ENCODE measurements around the gene TK2. TPM values are rescaled to one million over a fixed set of nuclear protein-coding genes. Genes with fewer than 3 reads are reported as not detected.

TK2 gene
- total RNA-seq, 2 donors from 2014 or later: 23.1 to 26.0 TPM

- Histone ChIP-seq H3K9me3 (no peaks in the 10 kb centered on the region), H3K27ac (no peak overlapping the region), H3K4me1 (no peaks in the 10 kb centered on the region), H3K4me3 (no peak overlapping the region), H3K27me3 (no peaks in the 10 kb centered on the region), H3K36me3 (replicated peaks in 1 of 2; ENCODE audit: insufficient read depth in 1 of 2, low read depth in 2 of 2) (no peaks in the 10 kb centered on the region)
- intact Hi-C loops (cut with DNase I): no loop called here
- ATAC-seq (no peak), DNase-seq (no peak)
- 22 to 38% methylated on average over 1 of the region's 1 CpG for WGBS, 2 donors
- no peak for TF ChIP-seq POLR2A (IDR thresholded peaks at IDR 0.05)
- no peak for TF ChIP-seq CTCF (IDR thresholded peaks at IDR 0.05)
These were observed 87.0 kb downstream of the TK2 start for GRCh38 chr16:66462912-66463311.

GRCh38 chr16:66460703-66461102 lies 89.2 kb downstream of the TK2 start:
- H3K36me3 ChIP-seq (replicated peaks in 1 of 2; ENCODE audit: insufficient read depth in 1 of 2, low read depth in 2 of 2): no peaks in the 10 kb centered on the region
- intact Hi-C loops (cut with DNase I): no loop called here
- H3K4me3 ChIP-seq: no peak overlapping the region
- H3K27ac ChIP-seq: no peak overlapping the region
- 65 to 73% methylated on average over 1 of the region's 1 CpG for WGBS, 2 donors
- H3K27me3 ChIP-seq: no peaks in the 10 kb centered on the region
- H3K4me1 ChIP-seq: no peaks in the 10 kb centered on the region
- no peak for TF ChIP-seq POLR2A (IDR thresholded peaks at IDR 0.05)
- no peak for TF ChIP-seq CTCF (IDR thresholded peaks at IDR 0.05)
- DNase-seq (no peak), ATAC-seq (no peak)
- no peaks in the 10 kb centered on the region for H3K9me3 ChIP-seq

GRCh38 chr16:66459878-66460277 lies 90.0 kb downstream of the TK2 start:
- Histone ChIP-seq H3K9me3 (no peaks in the 10 kb centered on the region), H3K27ac (no peak overlapping the region), H3K36me3 (replicated peaks in 1 of 2; ENCODE audit: insufficient read depth in 1 of 2, low read depth in 2 of 2) (no peaks in the 10 kb centered on the region), H3K4me3 (no peak overlapping the region), H3K4me1 (no peaks in the 10 kb centered on the region), H3K27me3 (no peaks in the 10 kb centered on the region)
- TF ChIP-seq POLR2A (IDR thresholded peaks at IDR 0.05) (no peak), CTCF (IDR thresholded peaks at IDR 0.05) (no peak)
- WGBS, 2 donors: 31 to 33% methylated on average over 4 to 5 of the region's 5 CpGs
- no peak for ATAC-seq
- no peak for DNase-seq
- intact Hi-C loops (cut with DNase I): no loop called here

- H3K4me3 ChIP-seq: no peak overlapping the region
- no peak for DNase-seq
- TF ChIP-seq POLR2A (IDR thresholded peaks at IDR 0.05): no peak
- TF ChIP-seq CTCF (IDR thresholded peaks at IDR 0.05): no peak
- no peaks in the 10 kb centered on the region for H3K36me3 ChIP-seq (replicated peaks in 1 of 2; ENCODE audit: insufficient read depth in 1 of 2, low read depth in 2 of 2)
- H3K4me1 ChIP-seq: no peaks in the 10 kb centered on the region
- H3K27me3 ChIP-seq: no peaks in the 10 kb centered on the region
- intact Hi-C loops (cut with DNase I): no loop called here
- no peak overlapping the region for H3K27ac ChIP-seq
- no peak for ATAC-seq
- WGBS, 2 donors: 56% methylated on average over 3 to 7 of the region's 7 CpGs
- no peaks in the 10 kb centered on the region for H3K9me3 ChIP-seq
These were observed 91.1 kb downstream of the TK2 start for GRCh38 chr16:66458853-66459252.

GRCh38 chr16:66458292-66458691 lies 91.6 kb downstream of the TK2 start:
- no peak for DNase-seq
- TF ChIP-seq POLR2A (IDR thresholded peaks at IDR 0.05) (no peak), CTCF (IDR thresholded peaks at IDR 0.05) (no peak)
- Histone ChIP-seq H3K36me3 (replicated peaks in 1 of 2; ENCODE audit: insufficient read depth in 1 of 2, low read depth in 2 of 2) (no peaks in the 10 kb centered on the region), H3K4me3 (no peak overlapping the region), H3K27ac (no peak overlapping the region), H3K27me3 (no peaks in the 10 kb centered on the region), H3K4me1 (no peaks in the 10 kb centered on the region), H3K9me3 (no peaks in the 10 kb centered on the region)
- ATAC-seq: no peak
- intact Hi-C loops (cut with DNase I): no loop called here
- WGBS, 2 donors: 61 to 63% methylated on average over 5 of the region's 5 CpGs

Small RNAs within 50 kb of the gene (small RNA-seq; reads per million reads assigned to genes)
- not detected for gene CKLF-CMTM1

Other genes with a start within 250 kb of the TK2 start
- gene CDH5, start 183.4 kb downstream of the TK2 start, total RNA-seq: 10 to 100 TPM; 10.4 to 15.8 TPM
- not detected for gene BEAN1, start 122.8 kb downstream of the TK2 start, total RNA-seq
- gene CKLF, start 2.5 kb upstream of the TK2 start, total RNA-seq: 10 to 100 TPM in 1 of 2 donors, not detected in 1; 33.5 TPM
- not detected for gene CMTM1, start 16.3 kb upstream of the TK2 start, total RNA-seq
- not detected for gene CMTM2, start 29.3 kb upstream of the TK2 start, total RNA-seq
- 1 to 10 TPM; 4.3 to 6.0 TPM for gene CMTM3, start 54.6 kb upstream of the TK2 start, total RNA-seq
- gene CMTM4, start 146.6 kb upstream of the TK2 start, total RNA-seq: 10 to 100 TPM; 35.9 to 36.6 TPM
- 100 to 1,000 TPM in 1 of 2 donors, 10 to 100 TPM in 1; 87.3 to 109 TPM for gene DYNC1LI2, start 201.5 kb upstream of the TK2 start, total RNA-seq